T-helper 1 cell treated with Interleukin-12 subunit alpha and Interleukin-12 subunit beta and Interleukin-4 antibody, amounts not matched to agents 30 ng/mL and 1 ng/mL, for 36 hours (primary cell): Measurements from ENCODE around the gene CMTR1. TPM values are rescaled to one million over a fixed set of nuclear protein-coding genes. Genes with fewer than 3 reads are reported as not detected.

ENCODE experiments used
- intact Hi-C: fragments of 100-400 bp; cut with micrococcal nuclease; formaldehyde crosslinking; loops from one replicate; pipeline ENCODE4 v1.15.1; 2024
- total RNA-seq: library from RNA; stranded (reverse); gene quantifications from 2 replicates; pipeline ENCODE4 v1.2.3, GENCODE V29; 2022

CMTR1 gene
- total RNA-seq, 1 donor from 2014 or later, result 88.0 TPM

DNA sequence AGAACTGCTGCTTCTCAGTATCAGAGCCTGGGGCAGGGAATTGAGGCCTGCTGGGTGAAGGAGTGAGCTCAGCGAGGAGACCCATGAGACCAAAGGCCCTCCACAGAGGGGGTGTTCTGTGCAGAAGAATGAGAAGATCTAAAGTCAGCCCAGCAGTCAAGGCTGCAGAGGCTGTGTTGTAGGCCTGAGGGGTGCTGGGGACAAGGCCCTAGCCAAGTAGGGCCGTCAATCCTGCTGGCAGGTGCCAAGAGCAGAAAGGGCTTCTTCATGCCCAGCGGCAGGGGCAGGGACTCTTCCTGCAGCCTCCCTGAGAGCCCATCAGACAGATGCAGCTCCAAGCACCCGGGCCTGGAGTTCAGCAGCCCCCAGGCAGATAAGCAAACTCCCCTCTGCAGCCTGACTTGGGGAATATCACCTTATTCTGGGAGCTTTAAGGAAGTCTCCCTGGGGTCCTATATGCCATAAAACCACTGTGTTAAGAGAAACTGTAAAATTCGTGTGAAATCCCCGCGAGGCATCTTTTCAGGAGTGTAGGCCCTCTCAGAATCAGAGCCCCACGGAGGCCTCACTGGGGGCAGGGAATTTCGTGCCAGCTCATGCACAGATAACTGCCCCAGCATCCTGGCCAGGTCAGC, 57.6 kb downstream of the CMTR1 start:
- intact Hi-C loops, result no loop called here

DNA sequence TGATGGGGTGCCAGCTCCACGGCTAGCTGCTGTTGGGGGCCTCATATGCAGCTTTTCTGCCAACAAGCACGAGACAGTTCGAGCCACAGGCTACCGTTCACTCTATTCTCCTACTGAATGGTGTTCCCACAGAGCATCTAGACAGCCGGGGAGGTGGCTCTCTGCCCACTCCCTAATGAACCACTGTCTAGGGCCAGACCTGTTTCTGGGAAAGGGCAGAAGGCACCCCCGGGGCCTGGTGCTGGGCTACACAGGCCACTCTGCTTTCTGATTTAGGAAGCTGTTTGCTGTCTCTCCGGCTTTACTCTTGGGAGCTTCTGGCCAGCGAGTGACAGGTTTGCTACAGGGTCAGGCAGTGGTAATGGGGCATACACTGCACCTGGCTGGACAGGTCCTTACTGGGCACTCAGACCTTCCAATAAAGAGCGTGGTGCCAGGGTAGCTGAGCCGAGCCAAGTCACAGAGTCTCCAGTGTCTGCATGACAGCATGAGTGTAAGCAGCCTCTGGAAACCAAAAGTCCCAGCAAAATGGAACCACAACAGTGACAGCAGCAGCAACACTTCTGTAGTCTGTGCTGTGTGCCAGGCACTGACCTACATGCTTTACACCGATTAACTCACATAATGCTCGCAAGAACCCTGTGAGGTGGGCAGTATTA, 58.3 kb downstream of the CMTR1 start:
- intact Hi-C loops, result no loop called here

DNA sequence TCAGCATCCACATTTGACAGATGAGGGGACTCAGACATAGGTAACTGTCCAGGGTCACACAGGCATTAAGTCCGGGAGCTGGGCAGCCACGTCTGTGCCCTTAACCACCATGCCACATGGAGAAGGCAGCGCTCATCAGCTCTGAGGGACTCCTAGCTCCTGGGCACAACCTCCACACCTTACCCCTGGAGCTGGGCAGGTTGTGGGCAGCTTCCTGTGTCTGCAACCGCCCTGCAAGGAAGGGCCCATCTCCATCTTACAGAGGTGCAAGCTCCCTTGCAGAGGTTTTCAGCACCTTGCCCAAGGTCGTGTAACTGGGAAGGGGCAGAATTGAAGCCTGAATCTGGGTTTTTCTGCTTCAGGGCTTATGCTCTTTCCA, 58.8 kb downstream of the CMTR1 start:
- intact Hi-C loops, result no loop called here

DNA sequence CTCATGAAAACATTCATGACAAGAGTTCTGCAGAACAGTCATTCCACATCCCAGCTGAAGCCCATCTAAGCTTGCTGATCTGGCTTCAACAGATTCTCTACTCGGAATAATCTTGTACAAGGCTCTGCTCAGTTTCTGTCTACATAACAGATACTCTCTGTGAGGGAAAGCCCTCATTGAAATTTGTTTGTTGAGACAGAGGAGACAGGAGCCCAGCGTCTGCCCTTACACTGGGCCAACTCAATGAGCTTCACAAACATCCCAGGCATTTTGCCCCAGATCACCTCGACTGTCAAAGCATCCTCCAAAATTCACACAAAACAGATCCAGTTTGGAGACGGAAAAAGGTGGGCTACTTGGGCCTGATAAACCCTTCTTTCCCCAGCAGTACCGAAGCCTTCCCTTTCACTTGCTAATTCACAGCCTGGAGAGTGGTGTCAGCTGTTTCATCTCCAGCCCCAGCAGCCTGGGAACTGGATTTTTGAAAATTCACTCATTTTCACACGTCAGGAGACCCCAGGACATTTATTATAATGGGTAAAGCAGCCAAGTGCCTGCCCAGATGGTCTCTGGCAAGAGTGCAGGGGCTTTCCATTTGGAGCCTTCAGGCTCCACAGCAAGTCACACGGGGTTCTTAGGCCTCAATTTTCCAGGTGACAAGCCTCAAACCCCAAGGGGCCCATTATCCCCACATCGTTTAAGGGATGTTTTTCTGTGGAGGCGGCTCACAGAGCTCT, 59.4 kb downstream of the CMTR1 start:
- intact Hi-C loops, result no loop called here

DNA sequence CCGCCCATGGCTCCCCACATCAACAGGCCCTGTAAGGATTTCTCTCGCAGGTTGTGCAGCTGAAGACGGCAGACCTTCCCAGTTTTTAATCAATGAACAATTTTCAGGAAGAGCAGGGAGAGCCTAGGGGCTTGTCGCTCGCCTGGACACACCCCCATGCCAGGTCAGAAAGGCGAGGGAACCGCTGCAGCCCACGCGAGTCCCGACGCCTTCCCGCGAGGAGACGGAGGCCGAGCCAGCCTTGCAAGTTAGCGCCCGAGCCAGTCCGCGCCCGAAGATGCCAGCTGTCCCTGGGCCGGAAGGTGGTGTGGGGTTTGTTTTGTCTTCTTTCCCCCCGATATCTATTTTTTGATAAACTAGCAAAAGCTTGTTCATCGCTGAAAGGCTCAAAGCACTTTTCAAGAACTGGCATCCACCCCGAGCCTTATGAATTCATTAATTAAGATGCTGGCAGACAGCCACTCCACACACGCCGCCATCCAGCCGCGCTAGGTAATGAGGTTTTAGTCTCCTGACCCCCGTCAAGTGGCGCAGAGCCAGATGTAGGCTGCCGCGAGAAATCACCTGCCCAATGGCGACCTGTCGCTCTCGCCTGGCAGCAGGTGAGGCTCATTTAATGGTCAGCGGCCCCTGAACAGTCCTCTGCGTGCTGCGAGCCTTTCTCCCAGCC, 60.1 kb downstream of the CMTR1 start:
- intact Hi-C loops, result no loop called here

DNA sequence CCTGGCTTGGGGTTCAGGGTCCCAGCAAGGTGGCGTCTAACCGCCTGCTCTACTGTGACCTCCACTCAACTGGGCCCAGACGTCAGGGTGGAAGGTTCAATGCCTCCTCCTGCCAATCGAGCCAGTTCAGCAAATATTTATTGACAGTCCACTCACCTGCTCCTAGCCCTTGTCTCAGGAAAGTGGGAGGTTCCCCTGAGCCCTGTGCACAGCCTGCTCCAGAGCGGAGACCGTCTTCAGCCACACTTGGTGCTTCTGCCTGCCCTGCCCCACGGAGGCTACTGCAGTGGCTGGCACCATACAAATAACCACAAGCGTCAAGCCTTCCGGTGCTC, 60.6 kb downstream of the CMTR1 start:
- intact Hi-C loops, result no loop called here

DNA sequence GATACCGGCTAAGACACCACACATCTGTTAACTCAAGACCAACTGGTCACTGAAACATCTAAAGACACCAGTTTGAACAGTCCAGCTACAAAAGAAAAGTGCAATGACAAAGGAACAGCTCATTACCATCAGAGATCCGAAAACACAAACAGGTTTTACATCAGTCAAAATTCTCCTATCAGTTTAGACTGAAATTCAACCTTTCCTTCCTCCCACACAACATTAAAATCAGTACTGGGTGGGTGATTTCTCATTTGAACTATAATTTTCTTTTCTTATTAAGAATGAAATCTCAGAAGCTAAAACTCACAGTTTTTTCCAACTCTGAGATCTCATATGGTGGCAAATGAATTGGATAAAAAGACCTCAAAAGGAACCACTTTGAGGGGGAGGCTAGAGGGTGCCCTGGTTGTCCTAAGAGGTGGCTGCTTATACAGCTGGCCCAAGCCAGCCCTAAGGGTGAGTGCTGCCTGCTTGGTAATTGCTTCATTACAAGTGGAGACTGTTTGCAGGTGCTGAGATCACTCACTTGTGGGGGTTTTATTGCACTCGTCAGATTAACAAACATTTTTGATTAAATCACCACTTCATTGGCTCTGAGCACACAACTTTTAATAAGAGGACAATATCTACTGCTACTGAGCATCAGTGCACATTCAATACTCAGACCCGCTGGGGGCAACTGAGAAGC, 62.4 kb downstream of the CMTR1 start:
- intact Hi-C loops, result no loop called here

DNA sequence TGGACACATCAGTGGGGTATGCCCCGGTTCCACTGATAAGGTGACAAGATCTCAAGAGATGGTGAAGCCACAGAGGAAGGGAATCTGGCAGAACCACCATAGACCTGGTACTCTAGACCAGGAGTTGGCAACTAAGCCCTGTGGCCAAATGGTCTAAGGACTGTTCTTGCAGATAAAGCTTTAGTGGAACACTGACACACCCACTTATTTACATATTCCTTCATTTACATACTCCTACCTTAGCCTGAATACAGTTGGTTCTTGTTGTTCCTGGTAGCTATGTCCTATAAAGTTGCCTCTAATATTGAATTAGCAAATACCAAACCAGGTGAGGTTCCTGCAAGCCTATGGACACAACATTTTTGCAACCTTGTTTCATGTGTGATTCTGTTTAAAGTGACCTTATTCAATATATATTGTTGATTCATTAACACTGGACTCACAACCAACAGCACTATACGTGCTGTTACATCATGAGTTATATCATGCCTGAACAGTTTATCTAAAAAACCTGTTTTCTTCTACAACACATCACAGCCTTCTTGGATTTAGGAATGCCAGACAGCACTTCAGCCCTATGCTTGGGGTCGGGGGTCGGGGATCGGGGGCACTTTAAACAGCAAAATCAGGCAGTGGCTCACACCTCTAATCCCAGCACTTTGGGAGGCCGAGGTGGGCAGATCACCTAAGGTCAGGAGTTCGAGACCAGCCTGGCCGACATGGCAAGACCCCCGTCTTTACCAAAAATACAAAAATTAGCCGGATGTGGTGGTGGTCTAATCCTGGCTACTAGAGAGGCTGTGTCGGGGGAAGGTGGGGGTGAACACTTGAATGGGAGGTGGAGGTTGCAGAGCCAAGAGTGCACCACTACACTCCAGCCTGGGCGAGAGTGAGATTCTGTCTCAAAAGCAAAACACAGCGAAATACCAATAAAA, 64.2 kb downstream of the CMTR1 start:
- intact Hi-C loops, result no loop called here

DNA sequence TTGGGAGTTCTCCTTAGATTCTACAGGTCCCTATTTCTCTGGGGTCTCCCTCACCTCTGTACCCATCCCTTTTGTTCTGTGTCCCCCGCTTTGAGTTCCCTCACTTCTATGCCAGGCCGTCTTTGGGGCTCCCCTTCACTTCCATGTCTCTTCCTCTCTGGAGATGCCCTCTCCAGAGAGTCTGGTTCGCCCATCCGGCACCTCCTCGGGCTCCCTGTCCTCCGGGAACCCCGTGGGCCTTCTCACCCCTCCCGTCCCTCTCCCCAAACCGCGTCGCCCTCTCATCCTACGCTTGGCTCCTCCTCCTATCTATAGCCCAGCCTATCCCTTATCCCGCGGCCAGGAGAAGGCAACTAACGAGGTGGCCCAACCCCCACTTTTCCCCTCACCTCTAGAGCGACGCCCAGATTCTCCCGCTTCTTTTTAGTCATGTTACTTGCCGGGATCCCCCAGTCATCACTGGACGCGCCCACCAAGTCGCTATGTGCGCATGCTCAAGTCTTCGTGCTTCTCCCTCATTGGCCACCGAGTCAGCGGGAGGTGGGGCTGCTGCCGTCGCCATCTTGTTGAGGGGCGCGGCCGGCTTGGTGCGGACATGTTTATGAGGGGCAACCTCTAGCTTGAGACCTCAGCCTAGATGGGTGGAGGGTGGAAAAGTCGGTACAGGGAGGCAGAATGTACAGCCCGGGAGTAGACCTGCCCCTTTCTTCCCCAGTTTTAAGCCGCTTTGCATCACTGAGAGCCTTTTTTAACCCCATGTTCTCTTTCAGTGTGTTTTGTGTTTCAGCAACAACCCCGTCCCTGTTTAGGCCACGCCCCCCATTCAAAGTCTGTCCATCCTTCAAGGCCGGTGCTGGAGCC, 66.6 kb downstream of the CMTR1 start, which contains the start of gene CCDC167:
Gene CCDC167 (minus strand): TSS at position 461 of the 861 bp plus-strand sequence. CDS start 30 bp downstream, at position 431.
- intact Hi-C loops, result loop anchor here (1.0 to 10.0 kb wide), 4 partner anchors 54 to 1205 kb away; partner anchors contain the start of genes CMTR1 and GLO1

DNA sequence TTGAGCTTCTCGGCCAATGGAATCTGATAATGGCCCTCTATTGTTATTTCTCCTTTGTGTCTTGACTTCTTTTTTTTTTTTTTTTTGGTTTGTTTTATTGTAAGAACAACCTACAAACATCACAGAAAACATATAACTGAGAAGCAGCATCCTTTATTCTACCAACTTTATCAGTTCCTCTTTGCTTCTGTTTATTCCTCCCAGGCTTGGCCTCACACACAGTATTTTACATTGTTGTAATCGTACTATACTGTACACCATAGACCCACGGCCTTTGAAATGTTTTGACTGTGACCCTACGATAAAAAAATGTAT, 67.2 kb downstream of the CMTR1 start:
- intact Hi-C loops, result loop anchor here (1.0 to 10.0 kb wide), 3 partner anchors 67 to 1205 kb away; partner anchors contain the start of genes CMTR1 and GLO1

DNA sequence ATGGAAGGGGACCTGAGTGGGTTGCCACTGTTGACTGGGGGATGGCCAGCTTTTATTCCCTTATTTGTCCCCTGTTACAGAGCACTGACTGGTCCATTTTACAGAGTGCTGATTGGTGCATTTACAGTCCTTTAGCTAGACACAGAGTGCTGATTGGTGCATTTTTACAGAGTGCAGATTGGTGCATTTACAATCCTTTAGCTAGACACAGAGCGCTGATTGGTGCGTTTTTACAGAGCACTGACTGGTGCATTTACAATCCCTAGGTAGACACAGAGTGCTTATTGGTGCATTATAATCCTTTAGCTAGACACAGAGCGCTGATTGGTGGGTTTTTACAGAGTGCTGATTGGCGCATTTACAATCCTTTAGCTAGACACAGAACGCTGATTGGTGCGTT, 67.9 kb downstream of the CMTR1 start:
- intact Hi-C loops, result loop anchor here (1.0 to 10.0 kb wide), 3 partner anchors 68 to 1204 kb away; partner anchors contain the start of genes CMTR1 and GLO1

DNA sequence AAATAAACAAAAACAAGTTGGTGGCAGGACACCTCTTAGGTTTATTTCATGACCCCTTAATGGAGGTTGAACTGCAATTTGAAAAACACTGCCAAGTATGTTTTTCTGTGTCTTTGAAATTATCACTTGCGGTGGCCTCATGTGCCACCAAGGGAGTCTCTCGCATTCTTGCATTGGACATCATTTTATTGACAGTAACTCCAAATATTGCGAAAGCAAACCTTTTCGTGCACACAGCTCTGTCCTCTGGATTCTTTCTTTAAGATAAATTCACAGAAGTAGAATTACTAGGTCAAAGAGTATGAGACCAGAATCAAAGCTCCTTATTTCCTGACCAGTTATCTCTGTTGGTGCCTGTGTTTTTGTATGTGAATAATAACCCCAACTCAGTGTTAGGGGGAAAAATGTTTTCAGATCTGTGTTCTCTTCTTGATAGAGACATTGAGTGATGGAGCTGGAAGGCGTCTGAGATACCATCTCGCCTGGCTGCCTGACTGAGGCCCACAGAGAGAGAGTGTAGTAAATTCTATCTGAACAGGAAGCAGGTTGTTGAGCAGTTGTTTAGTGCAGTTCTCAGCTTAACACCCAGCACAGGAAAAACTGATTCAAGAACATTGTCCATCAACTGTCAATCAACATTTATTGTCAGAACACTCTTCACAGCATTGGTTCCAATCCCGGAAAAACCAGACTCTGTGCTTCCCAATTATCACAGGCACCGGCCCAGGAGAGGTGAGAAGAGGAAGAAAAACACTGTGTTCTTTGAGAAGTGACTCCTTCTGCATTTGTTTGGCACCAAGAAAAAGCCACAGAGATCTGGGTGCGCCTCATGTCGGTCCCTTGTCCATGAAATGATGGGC, 68.8 kb downstream of the CMTR1 start:
- intact Hi-C loops, result loop anchor here (1.0 to 10.0 kb wide), 3 partner anchors 15 to 1203 kb away; partner anchors contain the start of gene GLO1

DNA sequence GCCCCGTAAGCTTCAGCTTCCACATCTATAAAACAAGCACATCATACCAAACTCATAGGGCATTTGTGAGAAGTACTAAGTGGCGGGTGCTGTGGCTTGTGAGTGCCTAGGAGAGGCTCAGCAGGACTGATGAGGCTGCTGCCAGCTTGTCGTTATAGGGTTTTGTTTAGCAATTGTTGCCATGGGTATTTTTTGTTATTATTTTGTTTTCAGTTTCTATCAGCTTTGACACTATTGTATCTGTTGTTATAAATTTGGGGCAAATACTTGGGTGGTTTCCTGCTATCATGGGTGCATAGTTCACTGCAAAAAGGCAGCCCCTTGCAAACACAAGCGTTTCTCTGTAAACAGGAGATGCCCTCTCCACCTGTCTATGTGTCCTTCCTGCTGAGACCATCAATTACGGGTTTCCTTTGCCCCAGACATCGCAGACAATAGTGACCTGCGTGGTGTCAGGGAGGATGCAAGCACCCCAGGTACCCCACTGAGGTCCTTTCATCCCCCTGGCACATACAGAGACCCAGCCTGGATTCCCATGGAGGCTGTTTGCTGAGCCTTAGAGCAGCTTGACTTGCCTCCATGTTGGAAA, 69.8 kb downstream of the CMTR1 start:
- intact Hi-C loops, result loop anchor here (1.0 to 10.0 kb wide), 4 partner anchors 15 to 1202 kb away; partner anchors contain the start of gene GLO1

DNA sequence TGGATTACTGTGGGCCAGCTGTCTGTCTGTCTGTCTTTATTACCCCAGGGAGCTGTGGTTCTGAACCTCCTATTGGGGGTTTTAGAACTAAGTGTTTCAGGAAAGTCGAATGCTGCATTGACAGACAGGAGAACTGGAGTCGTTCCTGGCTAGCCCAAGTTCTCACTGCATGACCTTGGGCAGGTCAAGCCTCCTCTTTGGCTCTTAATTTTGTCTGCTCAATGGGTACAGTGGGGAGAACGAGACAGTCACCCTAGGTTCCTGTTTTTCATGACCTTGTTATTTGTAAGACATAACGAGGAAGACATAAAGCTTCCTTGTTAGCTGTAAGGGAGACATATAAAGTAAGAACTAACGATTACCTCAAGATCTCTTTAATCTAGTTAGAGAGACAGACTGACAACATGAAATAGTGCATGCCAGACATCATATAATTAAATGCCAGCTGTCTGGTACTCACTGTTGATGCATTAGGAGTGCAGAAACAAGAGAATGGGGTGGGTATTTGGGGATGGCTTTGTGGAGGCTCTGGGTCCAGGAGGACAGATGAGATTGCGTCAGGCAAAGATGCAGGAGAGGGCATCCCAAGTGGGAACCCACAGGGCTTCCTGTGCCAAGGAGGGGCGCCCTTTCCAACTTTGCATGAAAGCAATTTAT, 70.4 kb downstream of the CMTR1 start:
- intact Hi-C loops, result loop anchor here (1.0 to 10.0 kb wide), 3 partner anchors 50 to 1201 kb away; partner anchors contain the start of gene GLO1

DNA sequence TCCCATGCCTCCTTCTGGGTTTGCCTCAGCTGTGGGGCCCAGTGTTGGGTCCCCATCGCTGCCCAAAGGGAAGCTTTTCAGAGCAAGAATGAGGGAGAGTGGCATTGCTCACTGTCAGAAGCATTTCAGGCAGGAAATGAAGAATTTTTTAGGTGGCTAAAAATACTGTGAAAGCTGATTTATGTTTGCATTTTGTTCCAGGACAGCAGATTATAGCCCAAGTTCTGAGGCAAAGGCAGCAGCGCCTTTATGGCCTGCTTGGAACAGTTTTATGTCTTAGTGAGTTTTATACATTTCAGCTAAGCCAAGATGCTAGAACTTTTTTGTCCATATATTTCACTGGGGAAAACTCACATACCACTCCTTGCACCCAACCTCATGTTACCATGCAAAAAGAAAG, 71.0 kb downstream of the CMTR1 start:
- intact Hi-C loops, result loop anchor here (5.0 to 10.0 kb wide), 2 partner anchors 822 to 1201 kb away; partner anchors contain the start of gene GLO1

DNA sequence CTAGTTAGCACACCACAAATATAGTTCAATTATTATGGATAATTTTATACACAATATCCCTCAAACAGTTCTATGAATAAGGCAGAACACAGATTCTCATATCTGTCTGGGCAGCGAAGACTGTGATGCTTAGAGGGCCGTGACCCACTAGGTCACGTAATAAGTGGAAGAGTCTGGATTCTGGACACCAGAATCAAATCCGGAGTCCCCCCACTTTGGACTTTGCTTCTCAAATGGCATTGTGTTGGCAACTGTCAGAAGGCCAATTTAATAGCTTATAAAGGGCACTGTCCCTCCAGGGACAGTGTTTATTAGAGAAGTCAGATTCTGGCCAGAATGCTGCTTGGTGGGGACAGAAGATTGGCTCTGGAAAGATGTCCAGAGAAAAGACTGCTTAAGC, 73.5 kb downstream of the CMTR1 start:
- intact Hi-C loops, result loop anchor here (10.0 kb wide), 1 partner anchor 1198 kb away; the partner anchor contains the start of gene GLO1

DNA sequence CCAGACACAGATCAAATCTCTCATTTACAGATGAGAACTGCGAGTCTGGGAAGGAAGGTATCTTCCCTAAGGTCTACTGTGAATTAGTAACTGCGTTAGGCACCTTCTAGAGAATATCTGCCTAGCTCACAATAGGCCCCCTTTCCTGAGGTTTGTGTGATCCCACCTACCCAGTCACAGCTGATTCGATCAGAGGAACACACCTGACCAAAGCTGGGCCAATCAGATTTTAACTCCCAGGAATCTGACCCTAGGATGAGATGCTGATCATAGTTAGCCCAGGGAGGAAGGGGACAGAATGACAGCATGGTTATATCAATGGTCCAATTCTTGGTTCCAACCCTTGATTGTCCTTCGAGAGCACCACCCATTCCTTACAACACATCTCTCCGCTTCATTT, 74.1 kb downstream of the CMTR1 start:
- intact Hi-C loops, result loop anchor here (10.0 kb wide), 1 partner anchor 1198 kb away; the partner anchor contains the start of gene GLO1
